CD4-positive, alpha-beta T cell (primary cell): ENCODE measurements around the gene CDK5R2. TPM values are rescaled to one million over a fixed set of nuclear protein-coding genes. Genes with fewer than 3 reads are reported as not detected.

Experiments used
- ATAC-seq: fragments of 200-7000 bp; cut with Tn5 transposase; one replicate; pipeline ENCODE4 v1.10.0; 2022; ENCODE audit warnings: mild to moderate bottlenecking; ENCODE audit not compliant: poor library complexity
- CTCF ChIA-PET: fragments of 350-600 bp; sonication (Branson Sonifier 250); formaldehyde crosslinking; loops from one replicate; lab custom pipeline; 2021; ENCODE audit warnings: antibody characterized with exemption, inconsistent platforms; lab: Charles Lee
- POLR2A ChIA-PET: fragments of 350-600 bp; sonication (Branson Sonifier 250); formaldehyde crosslinking; loops from one replicate; lab custom pipeline; 2021; ENCODE audit warnings: antibody characterized with exemption, inconsistent platforms; lab: Charles Lee
- DNase-seq, 14 experiments: peaks; one replicate each; pipeline ENCODE4 v3.0.0-alpha.2; 2013 to 2020; ENCODE audit warnings: mixed read lengths in 2 of 14
- H3K27ac ChIP-seq, 2 donors: one replicate each; pipeline versions ENCODE4 v1.5.1 to v1.7.0; 2013; ENCODE audit warnings: low read length in 2 of 2, low read depth in 1 of 2, mild to moderate bottlenecking in 1 of 2
- H3K27me3 ChIP-seq, 2 experiments: 1 replicate in 1 of 2; 2 replicates in 1 of 2; pipeline versions ENCODE4 v1.6.1 to v1.7.0; 2013; ENCODE audit warnings: low read length in 2 of 2, control low read depth in 1 of 2, mild to moderate bottlenecking in 1 of 2, moderate library complexity in 1 of 2; ENCODE audit not compliant: insufficient read depth in 2 of 2, control insufficient read depth in 1 of 2
- H3K36me3 ChIP-seq: one replicate; pipeline ENCODE4 v1.6.1; 2013; ENCODE audit warnings: low read length, control low read depth; ENCODE audit not compliant: insufficient read depth
- H3K4me1 ChIP-seq: one replicate; pipeline ENCODE4 v1.6.1; 2013; ENCODE audit warnings: low read length, control low read depth; ENCODE audit not compliant: insufficient read depth
- H3K4me3 ChIP-seq: one replicate; pipeline ENCODE4 v1.5.1; 2013; ENCODE audit warnings: mild to moderate bottlenecking, low read length, moderate library complexity
- H3K9me3 ChIP-seq, 2 experiments: 1 replicate in 1 of 2; 2 replicates in 1 of 2; pipeline versions ENCODE4 v1.6.1 to v1.7.0; 2013; ENCODE audit warnings: low read length in 2 of 2, mild to moderate bottlenecking in 2 of 2, control low read depth in 1 of 2, moderate library complexity in 1 of 2; ENCODE audit not compliant: control insufficient read depth in 1 of 2, insufficient read depth in 1 of 2
- H3K27ac Mint-ChIP-seq: one replicate; pipeline ENCODE4 v1.8.0; 2020; ENCODE audit warnings: mixed read lengths
- H3K27me3 Mint-ChIP-seq: one replicate; pipeline ENCODE4 v1.8.0; 2021; ENCODE audit warnings: mixed read lengths
- H3K36me3 Mint-ChIP-seq: one replicate; pipeline ENCODE4 v1.8.0; 2021; ENCODE audit warnings: low read depth, mixed read lengths
- H3K4me1 Mint-ChIP-seq: one replicate; pipeline ENCODE4 v1.8.0; 2021; ENCODE audit warnings: low read depth, mixed read lengths
- H3K4me3 Mint-ChIP-seq: one replicate; pipeline ENCODE4 v1.8.0; 2020; ENCODE audit warnings: mild to moderate bottlenecking, mixed read lengths
- H3K9me3 Mint-ChIP-seq: one replicate; pipeline ENCODE4 v1.8.0; 2020; ENCODE audit warnings: mixed read lengths
- intact Hi-C, 2 experiments: fragments of 100-400 bp; cut with DNase I in 1 of 2; cut with micrococcal nuclease in 1 of 2; formaldehyde crosslinking; loops; one replicate each; pipeline versions ENCODE4 v1.15.1 to v1.9.0; 2023 to 2025; cut with DNase I, micrococcal nuclease
- total RNA-seq, 174 experiments: library from RNA in 2 of 174; stranded (reverse) in 2 of 174; gene quantifications; one replicate each; pipeline ENCODE4 v1.2.3 and lab custom pipeline; 2021 to 2026
- TF ChIP-seq, protein P1 (sequence below): fragments of 200-600 bp; IDR thresholded peaks from one replicate; pipeline ENCODE4 v1.8.0; 2022; ENCODE audit warnings: antibody characterized with exemption, mild to moderate bottlenecking

Gene CDK5R2
- total RNA-seq, 2 experiments from 2014 or later = not detected

DNA sequence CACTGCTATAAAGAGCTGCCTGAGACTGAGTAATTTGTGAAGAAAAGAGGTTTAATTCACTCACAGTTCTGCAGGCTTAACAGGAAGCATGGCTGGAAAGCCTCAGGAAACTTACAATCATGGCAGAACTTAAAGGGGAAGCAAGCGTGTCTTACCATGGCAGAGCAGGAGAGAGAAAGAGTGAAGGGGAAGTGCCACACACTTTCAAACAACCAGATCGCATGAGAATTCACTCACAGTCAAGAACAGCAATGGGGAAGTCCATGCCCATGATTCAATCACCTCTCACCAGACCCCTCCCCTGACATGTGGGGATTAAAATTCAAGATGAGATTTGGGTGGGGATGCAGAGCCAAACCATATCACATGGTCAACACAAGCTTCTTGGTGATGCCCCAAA, 34.7 kb upstream of the CDK5R2 start:
- peaks cover 76% of the 10 kb centered on the region for H3K27me3 Mint-ChIP-seq
- Histone ChIP-seq H3K4me1 (no peaks in the 10 kb centered on the region), H3K36me3 (no peaks in the 10 kb centered on the region), H3K27me3 (peaks cover 12 to 27% of the 10 kb centered on the region in 2 experiments), H3K4me3 (no peak overlapping the region), H3K27ac (no peak overlapping the region), H3K9me3 (peaks cover 0 to 8% of the 10 kb centered on the region in 2 experiments)
- TF ChIP-seq, protein P1, sequence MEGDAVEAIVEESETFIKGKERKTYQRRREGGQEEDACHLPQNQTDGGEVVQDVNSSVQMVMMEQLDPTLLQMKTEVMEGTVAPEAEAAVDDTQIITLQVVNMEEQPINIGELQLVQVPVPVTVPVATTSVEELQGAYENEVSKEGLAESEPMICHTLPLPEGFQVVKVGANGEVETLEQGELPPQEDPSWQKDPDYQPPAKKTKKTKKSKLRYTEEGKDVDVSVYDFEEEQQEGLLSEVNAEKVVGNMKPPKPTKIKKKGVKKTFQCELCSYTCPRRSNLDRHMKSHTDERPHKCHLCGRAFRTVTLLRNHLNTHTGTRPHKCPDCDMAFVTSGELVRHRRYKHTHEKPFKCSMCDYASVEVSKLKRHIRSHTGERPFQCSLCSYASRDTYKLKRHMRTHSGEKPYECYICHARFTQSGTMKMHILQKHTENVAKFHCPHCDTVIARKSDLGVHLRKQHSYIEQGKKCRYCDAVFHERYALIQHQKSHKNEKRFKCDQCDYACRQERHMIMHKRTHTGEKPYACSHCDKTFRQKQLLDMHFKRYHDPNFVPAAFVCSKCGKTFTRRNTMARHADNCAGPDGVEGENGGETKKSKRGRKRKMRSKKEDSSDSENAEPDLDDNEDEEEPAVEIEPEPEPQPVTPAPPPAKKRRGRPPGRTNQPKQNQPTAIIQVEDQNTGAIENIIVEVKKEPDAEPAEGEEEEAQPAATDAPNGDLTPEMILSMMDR = no peak
- H3K27ac Mint-ChIP-seq = no peak overlapping the region
- ATAC-seq (no peak), DNase-seq (no peak)
- intact Hi-C loops = no loop called here
- H3K4me3 Mint-ChIP-seq = no peak overlapping the region
- H3K9me3 Mint-ChIP-seq = no peaks in the 10 kb centered on the region
- H3K4me1 Mint-ChIP-seq = no peaks in the 10 kb centered on the region
- H3K36me3 Mint-ChIP-seq = no peaks in the 10 kb centered on the region
- ChIA-PET CTCF (no interaction called here), POLR2A (no interaction called here)

- H3K4me1 Mint-ChIP-seq = no peaks in the 10 kb centered on the region
- DNase-seq = no peak
- ChIA-PET POLR2A (no interaction called here), CTCF (no interaction called here)
- Histone ChIP-seq H3K4me3 (no peak overlapping the region), H3K27me3 (peaks cover 7 to 21% of the 10 kb centered on the region in 2 experiments), H3K4me1 (no peaks in the 10 kb centered on the region), H3K9me3 (peaks cover 0 to 8% of the 10 kb centered on the region in 2 experiments), H3K27ac (no peak overlapping the region), H3K36me3 (no peaks in the 10 kb centered on the region)
- no peak overlapping the region for H3K4me3 Mint-ChIP-seq
- no peak for ATAC-seq
- H3K27ac Mint-ChIP-seq = no peak overlapping the region
- H3K27me3 Mint-ChIP-seq = peaks cover 69% of the 10 kb centered on the region
- H3K36me3 Mint-ChIP-seq = no peaks in the 10 kb centered on the region
- TF ChIP-seq, protein P1 = no peak
- intact Hi-C loops = no loop called here
- H3K9me3 Mint-ChIP-seq = no peaks in the 10 kb centered on the region
These were observed 34.0 kb upstream of the CDK5R2 start for GRCh38 chr2:218925434-218925833.

DNA sequence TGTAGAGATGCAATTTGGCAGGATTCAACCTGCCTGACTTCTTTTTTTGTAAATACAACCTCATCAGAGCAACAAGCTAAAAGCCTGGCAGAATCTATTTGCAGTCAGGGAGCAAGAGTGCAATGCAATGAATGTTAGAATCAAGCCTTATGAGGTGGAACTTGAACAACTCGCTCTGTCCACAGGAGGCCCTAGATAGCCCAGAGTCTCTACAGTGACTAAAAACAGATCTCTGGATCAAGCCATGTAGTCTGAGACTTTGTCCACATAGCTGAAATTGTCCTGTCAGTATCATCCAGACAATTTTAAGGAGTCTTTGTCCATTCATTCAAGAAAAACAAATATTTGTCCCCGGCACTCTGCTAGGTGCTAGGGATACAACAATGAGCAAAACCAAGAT, 32.0 kb upstream of the CDK5R2 start:
- no peak overlapping the region for H3K4me3 ChIP-seq
- no peaks in the 10 kb centered on the region for H3K36me3 ChIP-seq
- ChIA-PET CTCF (no interaction called here), POLR2A (no interaction called here)
- intact Hi-C loops = no loop called here
- no peaks in the 10 kb centered on the region for H3K4me1 ChIP-seq
- Mint-ChIP-seq H3K4me1 (no peaks in the 10 kb centered on the region), H3K4me3 (no peak overlapping the region), H3K27me3 (peaks cover 56% of the 10 kb centered on the region), H3K27ac (no peak overlapping the region), H3K36me3 (no peaks in the 10 kb centered on the region), H3K9me3 (no peaks in the 10 kb centered on the region)
- peaks cover 7 to 21% of the 10 kb centered on the region in 2 experiments for H3K27me3 ChIP-seq
- TF ChIP-seq, protein P1 = no peak
- H3K9me3 ChIP-seq = peaks cover 0 to 8% of the 10 kb centered on the region in 2 experiments
- DNase-seq (no peak), ATAC-seq (no peak)
- H3K27ac ChIP-seq = no peak overlapping the region
